GM12864 (cell line): ENCODE results near the gene MAMLD1.

Source experiments
- DNase-seq: peaks from one replicate; pipeline ENCODE4 v3.0.0-alpha.2; 2011; ENCODE audit warnings: low read depth
- H3K4me3 ChIP-seq: 2 replicates; pipeline ENCODE4 v1.5.1; 2011; ENCODE audit warnings: mild to moderate bottlenecking, low read depth, low read length, control low read depth
- TF ChIP-seq, protein P1 (sequence below): IDR thresholded peaks from 2 replicates; pipeline ENCODE4 v1.5.1; 2011; ENCODE audit warnings: low read depth, mild to moderate bottlenecking, moderate library complexity, low read length, control low read depth, inconsistent platforms; ENCODE audit errors: missing control alignments

The MAMLD1 gene

DNA sequence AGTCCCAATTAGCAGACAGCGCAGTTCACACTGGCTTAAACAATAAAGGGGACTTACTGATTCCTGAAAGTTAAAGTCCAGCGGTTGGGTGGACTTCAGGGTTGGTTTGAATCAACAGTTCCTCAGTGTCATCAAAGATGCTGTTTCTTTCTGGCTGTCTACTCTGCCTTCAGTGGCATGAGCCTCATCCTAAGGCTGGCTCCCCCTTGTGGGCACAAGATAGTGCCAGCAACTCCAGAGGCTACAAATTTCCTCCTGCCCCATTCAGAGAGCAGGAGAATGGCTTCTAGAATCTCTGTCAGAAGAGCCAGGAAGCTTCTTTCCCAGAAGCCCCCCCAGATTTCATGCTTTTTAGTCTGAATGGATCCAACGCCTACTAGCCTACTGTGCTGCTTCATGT, 122.9 kb downstream of the MAMLD1 start:
- TF ChIP-seq, protein P1, sequence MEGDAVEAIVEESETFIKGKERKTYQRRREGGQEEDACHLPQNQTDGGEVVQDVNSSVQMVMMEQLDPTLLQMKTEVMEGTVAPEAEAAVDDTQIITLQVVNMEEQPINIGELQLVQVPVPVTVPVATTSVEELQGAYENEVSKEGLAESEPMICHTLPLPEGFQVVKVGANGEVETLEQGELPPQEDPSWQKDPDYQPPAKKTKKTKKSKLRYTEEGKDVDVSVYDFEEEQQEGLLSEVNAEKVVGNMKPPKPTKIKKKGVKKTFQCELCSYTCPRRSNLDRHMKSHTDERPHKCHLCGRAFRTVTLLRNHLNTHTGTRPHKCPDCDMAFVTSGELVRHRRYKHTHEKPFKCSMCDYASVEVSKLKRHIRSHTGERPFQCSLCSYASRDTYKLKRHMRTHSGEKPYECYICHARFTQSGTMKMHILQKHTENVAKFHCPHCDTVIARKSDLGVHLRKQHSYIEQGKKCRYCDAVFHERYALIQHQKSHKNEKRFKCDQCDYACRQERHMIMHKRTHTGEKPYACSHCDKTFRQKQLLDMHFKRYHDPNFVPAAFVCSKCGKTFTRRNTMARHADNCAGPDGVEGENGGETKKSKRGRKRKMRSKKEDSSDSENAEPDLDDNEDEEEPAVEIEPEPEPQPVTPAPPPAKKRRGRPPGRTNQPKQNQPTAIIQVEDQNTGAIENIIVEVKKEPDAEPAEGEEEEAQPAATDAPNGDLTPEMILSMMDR = peak; percentile 63
- H3K4me3 ChIP-seq = no peak overlapping the region
- DNase-seq = no peak

DNA sequence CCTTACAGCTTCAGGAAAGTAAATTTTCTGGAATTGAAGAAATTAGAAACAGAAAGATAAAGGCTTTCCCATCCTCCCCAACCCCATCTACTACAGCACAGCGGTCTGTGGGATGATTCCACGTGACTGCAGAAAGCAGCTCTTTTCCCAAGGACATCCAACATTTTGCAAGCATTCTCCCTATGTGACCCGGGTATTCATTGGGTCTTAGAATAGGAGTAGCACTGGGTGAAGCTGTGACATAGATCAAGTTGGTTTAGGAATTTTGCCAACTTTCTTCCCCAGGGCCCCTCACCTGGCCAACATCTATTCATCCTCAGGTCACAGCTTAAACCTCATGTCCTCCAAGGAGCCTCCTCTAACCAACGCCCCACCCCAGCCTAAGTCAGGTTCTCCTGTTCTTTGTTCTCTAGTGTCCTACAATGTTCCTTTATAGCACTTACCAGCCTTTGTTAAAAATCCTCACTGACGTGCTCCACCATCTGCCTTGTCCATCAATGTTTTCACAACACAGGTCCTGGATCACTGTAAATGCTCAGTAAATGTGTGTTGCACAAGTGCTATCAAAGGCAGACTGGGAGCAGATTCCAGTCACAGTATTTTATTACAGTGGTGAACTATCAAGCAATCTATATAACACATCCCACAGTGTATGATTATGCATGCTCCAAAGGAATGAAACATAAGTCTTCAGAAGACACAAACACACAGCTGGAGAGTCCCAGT, 124.4 kb downstream of the MAMLD1 start:
- DNase-seq = no peak
- H3K4me3 ChIP-seq = no peak overlapping the region
- TF ChIP-seq, protein P1 = no peak

DNA sequence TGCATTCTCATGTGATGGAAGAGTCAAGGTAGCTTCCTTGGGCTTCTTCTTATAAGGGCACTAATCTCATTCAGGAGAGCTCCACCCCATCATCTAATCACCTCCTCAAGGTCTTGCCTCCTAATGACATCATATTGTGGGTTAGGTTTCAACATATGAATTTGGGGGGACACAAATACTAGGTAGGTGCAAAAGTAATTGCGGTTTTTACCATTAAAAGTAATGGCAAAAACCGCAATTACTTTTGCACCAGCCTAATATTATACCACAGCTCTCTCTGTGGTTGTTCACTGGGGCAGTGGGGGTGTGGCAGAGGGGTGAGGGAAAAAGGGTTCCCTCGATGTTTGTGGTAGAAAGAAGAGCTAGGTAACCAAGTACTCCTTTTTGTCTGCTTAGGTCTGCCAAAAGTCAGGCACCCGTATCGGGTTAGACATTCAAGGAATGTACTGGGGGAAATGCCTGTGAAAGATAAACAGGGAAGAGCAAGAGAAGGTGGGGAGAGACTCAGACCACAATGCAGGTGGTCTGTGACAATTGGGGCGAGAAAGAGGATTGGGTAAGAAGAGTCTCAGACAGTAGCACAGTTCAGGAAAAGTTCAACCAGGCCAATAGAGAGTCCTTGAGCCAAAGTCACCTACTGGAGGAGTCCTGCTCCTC, 126.4 kb downstream of the MAMLD1 start:
- DNase-seq = no peak
- no peak overlapping the region for H3K4me3 ChIP-seq
- TF ChIP-seq, protein P1 = no peak

DNA sequence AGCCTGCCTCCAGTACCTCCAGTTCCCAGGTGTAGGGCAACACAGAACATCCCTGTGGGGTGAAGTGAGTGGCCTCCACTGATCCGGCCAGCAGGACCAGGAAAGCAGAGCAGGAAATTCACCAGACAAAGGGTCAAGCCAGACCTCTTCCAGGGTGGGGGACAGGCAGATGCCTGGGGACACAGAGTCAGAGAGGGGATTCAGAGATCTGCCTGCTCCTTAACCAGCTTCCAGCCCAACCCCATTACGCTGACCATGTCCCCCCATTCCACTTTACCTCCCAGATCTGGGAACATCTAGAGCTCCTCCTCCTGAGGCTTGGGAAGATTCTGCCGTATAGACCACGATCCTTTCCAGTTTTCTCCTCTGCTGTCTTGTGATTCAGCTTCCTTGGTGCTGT, 132.4 kb downstream of the MAMLD1 start:
- TF ChIP-seq, protein P1 = no peak

DNA sequence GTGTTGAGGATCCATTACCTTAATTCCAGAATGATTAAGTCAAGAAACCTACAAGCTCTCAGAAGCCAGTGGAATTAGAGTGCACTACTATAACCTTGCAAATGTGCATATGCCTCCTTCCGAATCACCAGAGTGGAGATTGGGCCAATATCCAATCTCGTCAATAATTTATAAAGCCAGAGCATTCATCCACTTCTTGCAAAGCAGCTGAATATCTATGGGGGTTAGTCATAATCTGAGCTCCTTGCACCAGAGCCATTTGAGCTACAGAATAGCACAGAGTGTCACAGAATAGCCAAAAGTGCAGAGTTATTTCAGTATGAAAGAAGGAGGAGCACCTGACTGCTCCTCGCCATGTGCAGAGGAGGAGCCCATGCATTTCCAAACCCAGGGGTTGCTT, 136.1 kb downstream of the MAMLD1 start:
- DNase-seq = no peak
- no peak overlapping the region for H3K4me3 ChIP-seq
- TF ChIP-seq, protein P1 = no peak

More for the DNA sequence above, 132.4 kb downstream of the MAMLD1 start:
- no peak overlapping the region for H3K4me3 ChIP-seq
- DNase-seq = no peak

DNA sequence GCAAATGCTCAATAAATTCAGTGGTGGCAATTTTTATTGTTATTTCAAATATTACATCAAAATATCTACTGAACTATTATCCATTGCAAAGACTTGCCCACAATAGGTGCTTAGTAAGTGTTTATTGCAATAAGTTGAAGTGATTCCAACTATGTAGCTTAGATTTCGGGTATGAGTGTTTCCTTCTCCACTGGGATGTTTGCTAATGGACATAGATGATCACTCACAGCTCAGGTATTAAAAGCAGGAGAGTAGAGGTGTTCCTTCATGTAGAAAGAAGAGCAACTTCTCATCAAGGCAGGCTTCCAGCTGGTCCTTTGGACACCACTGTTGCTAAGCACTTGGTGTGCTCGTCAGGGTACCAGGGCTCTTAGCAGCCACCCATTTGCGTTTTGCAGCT, 139.0 kb downstream of the MAMLD1 start:
- no peak for DNase-seq
- TF ChIP-seq, protein P1 = no peak
- no peak overlapping the region for H3K4me3 ChIP-seq
